Measurements from ENCODE around the gene CHST15. TPM values are rescaled to one million over a fixed set of nuclear protein-coding genes. Genes with fewer than 3 reads are reported as not detected.

CHST15 gene
- total and polyA plus RNA-seq, 2 of the 13 experiments (the other 11 are each of a cell fraction or from before 2014, with no cell fraction given): 1.4 to 94.7 TPM

GRCh38 chr10:124092860-124093773 is at the start of gene CHST15 (continued):
- TF ChIP-seq ZNF639 (CRISPR knock-in tag; conservative IDR thresholded peaks at IDR 0.05) (peak; percentile 43; the same call in 1 of the 2 replicates), NFIC (IDR thresholded peaks at IDR 0.05; ENCODE audit: low read length) (no peak), ARHGAP35 (CRISPR knock-in tag; IDR thresholded peaks at IDR 0.05; ENCODE audit: borderline replicate concordance) (no peak), ZBTB7A (CRISPR knock-in tag; IDR thresholded peaks at IDR 0.05) (no peak), ISL2 (CRISPR knock-in tag; IDR thresholded peaks at IDR 0.05) (peak; percentile 42; the same call in 1 of the 2 replicates), NR0B2 (CRISPR knock-in tag; IDR thresholded peaks at IDR 0.05) (0 out of 2 replicates have a peak, but pooled peaks have one; percentile 28), ZBTB40 (IDR thresholded peaks at IDR 0.05) (no peak), ZBTB40 (CRISPR knock-in tag; IDR thresholded peaks at IDR 0.05) (no peak), E2F5 (CRISPR knock-in tag; conservative IDR thresholded peaks at IDR 0.05) (no peak), KMT2A (CRISPR knock-in tag; IDR thresholded peaks at IDR 0.05) (no peak; the same call in 1 of the 2 replicates), ZSCAN22 (CRISPR knock-in tag; IDR thresholded peaks at IDR 0.05) (no peak), ZNF496 (CRISPR knock-in tag; IDR thresholded peaks at IDR 0.05; ENCODE audit: insufficient replicate concordance) (no peak), ZNF44 (CRISPR knock-in tag; IDR thresholded peaks at IDR 0.05) (no peak), ZNF276 (CRISPR knock-in tag; IDR thresholded peaks at IDR 0.05; ENCODE audit: low read depth) (no peak)

Data from HepG2 (cell line).